ENCODE data around the gene TRPV3. TPM values are rescaled to one million over a fixed set of nuclear protein-coding genes. Genes with fewer than 3 reads are reported as not detected.

Gene TRPV3
- total and polyA plus RNA-seq, 7 experiments from 2014 or later: 0.15 to 0.64 (median 0.48) TPM; not detected in 4

DNA sequence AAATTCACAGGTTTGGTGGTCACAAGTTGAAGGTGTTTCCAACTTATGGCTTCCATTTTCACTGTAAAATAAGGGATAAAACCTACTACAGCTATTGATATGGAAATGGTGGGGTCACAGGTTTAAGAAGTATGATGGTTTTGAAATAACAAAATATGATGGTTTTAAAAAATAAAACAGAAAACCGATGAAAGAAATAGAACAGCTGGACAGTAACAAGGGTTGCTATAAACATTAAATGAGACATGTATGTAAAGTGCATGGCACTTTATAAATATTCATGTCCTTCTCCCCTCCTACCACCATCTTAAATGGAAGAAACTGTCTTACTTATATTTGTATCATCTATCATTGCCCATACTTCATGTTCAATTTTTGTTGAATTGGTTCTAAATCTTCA is 50.5 kb downstream of the TRPV3 start:
- H3K9me3 ChIP-seq (ENCODE audit: control insufficient read depth in 2 of 3, low read length in 3 of 3): peaks cover 0 to 4% (median 0%) of the 10 kb centered on the region in 3 experiments
- Mint-ChIP-seq H3K36me3 (no peaks in the 10 kb centered on the region), H3K27me3 (peaks cover 0 to 14% (median 5%) of the 10 kb centered on the region in 5 donors), H3K4me1 (no peaks in the 10 kb centered on the region), H3K4me3 (no peak overlapping the region), H3K9me3 (peaks cover 0 to 6% (median 4%) of the 10 kb centered on the region in 11 donors), H3K27ac (no peak overlapping the region)
- ChIA-PET CTCF (interaction anchor here (0.6 kb wide), 1 partner anchor 1891 kb away, joined by 3 read pairs; no protein-coding TSS in a partner anchor), POLR2A (no interaction called here)
- ATAC-seq: no peak
- no peak for DNase-seq
- H3K27ac ChIP-seq (ENCODE audit: low read depth, low read length): no peak overlapping the region
- H3K27me3 ChIP-seq (ENCODE audit: control insufficient read depth in 2 of 2, insufficient read depth in 2 of 2, low read length in 2 of 2): no peaks in the 10 kb centered on the region
- H3K4me3 ChIP-seq (ENCODE audit: low read length): no peak overlapping the region
- H3K4me1 ChIP-seq (ENCODE audit: control insufficient read depth in 2 of 2, insufficient read depth in 2 of 2, low read length in 2 of 2): no peaks in the 10 kb centered on the region
- intact Hi-C loops (cut with micrococcal nuclease): no loop called here
- no peaks in the 10 kb centered on the region for H3K36me3 ChIP-seq (ENCODE audit: control insufficient read depth in 2 of 3, insufficient read depth in 3 of 3, low read length in 3 of 3)

DNA sequence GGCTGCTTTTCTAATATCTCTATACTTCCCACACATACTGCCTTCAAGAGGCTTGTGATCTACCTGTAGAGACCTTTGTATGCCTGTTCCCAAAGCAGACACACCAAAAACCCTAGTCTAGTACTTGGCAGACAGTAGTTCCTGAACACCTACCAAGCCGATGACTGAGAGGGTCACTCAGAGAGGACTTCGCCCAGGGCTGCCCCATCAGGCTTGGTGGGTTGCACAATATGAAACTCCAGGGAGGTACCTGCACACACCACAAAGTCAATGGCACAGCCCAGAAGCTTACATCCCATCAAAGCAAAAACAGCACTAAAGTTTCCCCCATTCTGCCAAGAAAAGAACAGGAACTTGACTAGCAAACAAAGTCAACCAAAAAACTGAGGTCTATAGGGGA is 51.6 kb downstream of the TRPV3 start:
- Mint-ChIP-seq H3K9me3 (peaks cover 0 to 6% (median 4%) of the 10 kb centered on the region in 11 donors), H3K36me3 (no peaks in the 10 kb centered on the region), H3K4me1 (no peaks in the 10 kb centered on the region), H3K4me3 (no peak overlapping the region), H3K27me3 (peaks cover 0 to 14% (median 5%) of the 10 kb centered on the region in 5 donors), H3K27ac (peak overlapping the region in 1 of 9 donors; percentile 60)
- Histone ChIP-seq H3K4me3 (ENCODE audit: low read length) (no peak overlapping the region), H3K9me3 (ENCODE audit: control insufficient read depth in 2 of 3, low read length in 3 of 3) (peaks cover 0 to 4% (median 0%) of the 10 kb centered on the region in 3 experiments), H3K36me3 (ENCODE audit: control insufficient read depth in 2 of 3, insufficient read depth in 3 of 3, low read length in 3 of 3) (no peaks in the 10 kb centered on the region), H3K27ac (ENCODE audit: low read depth, low read length) (no peak overlapping the region), H3K4me1 (ENCODE audit: control insufficient read depth in 2 of 2, insufficient read depth in 2 of 2, low read length in 2 of 2) (no peaks in the 10 kb centered on the region), H3K27me3 (ENCODE audit: control insufficient read depth in 2 of 2, insufficient read depth in 2 of 2, low read length in 2 of 2) (no peaks in the 10 kb centered on the region)
- intact Hi-C loops (cut with micrococcal nuclease): no loop called here
- POLR2A ChIA-PET: no interaction called here
- ATAC-seq: no peak
- DNase-seq: no peak
- CTCF ChIA-PET: no interaction called here

DNA sequence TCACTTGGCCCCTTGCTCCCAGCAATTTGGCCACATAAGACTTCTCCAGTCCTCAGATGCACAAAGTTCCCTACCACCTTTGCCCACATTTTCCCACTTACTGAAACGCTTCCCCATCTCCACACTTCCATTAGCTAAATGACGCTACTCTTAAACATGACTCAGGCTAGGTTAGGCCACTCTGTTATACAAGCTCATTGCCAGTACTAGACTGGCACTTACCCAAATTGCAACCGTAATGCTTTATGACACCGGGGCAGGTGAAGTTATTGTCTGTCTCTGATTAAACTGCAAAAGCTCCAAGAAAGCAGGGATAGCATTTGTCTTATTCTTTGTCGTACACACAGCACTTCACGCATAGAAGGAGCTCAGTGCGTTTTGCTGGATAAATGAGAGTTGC is 52.6 kb downstream of the TRPV3 start:
- Histone ChIP-seq H3K9me3 (ENCODE audit: control insufficient read depth in 2 of 3, low read length in 3 of 3) (peaks cover 0 to 4% (median 0%) of the 10 kb centered on the region in 3 experiments), H3K4me1 (ENCODE audit: control insufficient read depth in 2 of 2, insufficient read depth in 2 of 2, low read length in 2 of 2) (no peaks in the 10 kb centered on the region), H3K36me3 (ENCODE audit: control insufficient read depth in 2 of 3, insufficient read depth in 3 of 3, low read length in 3 of 3) (no peaks in the 10 kb centered on the region), H3K27ac (ENCODE audit: low read depth, low read length) (no peak overlapping the region), H3K4me3 (ENCODE audit: low read length) (no peak overlapping the region), H3K27me3 (ENCODE audit: control insufficient read depth in 2 of 2, insufficient read depth in 2 of 2, low read length in 2 of 2) (no peaks in the 10 kb centered on the region)
- ChIA-PET CTCF (no interaction called here), POLR2A (no interaction called here)
- DNase-seq: no peak
- H3K27ac Mint-ChIP-seq: no peak overlapping the region
- H3K27me3 Mint-ChIP-seq: peaks cover 0 to 14% (median 5%) of the 10 kb centered on the region in 5 donors
- no peak overlapping the region for H3K4me3 Mint-ChIP-seq
- H3K4me1 Mint-ChIP-seq: no peaks in the 10 kb centered on the region
- no peaks in the 10 kb centered on the region for H3K36me3 Mint-ChIP-seq
- ATAC-seq: no peak
- intact Hi-C loops (cut with micrococcal nuclease): no loop called here
- peaks cover 0 to 6% (median 4%) of the 10 kb centered on the region in 11 donors for H3K9me3 Mint-ChIP-seq

DNA sequence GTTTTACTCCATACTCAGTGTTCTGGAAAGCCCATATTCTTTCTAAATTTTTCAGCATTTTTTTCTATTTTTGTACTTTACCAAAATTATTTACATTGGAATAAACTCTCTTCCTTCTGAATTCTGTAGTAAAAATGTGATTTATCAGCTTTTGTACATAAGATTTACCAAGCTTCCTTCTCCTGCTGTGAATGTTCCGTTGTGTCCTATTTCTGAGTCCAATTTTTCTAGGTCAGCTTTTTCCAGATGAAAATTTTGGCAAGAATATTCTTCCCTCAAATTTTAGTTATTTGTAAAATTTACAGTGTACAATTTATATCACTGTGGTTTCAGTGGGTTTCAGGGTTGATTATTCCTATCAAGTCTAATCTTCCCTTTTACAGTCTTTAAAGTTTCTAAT is 54.3 kb downstream of the TRPV3 start:
- H3K27ac ChIP-seq (ENCODE audit: low read depth, low read length): no peak overlapping the region
- H3K4me1 ChIP-seq (ENCODE audit: control insufficient read depth in 2 of 2, insufficient read depth in 2 of 2, low read length in 2 of 2): no peaks in the 10 kb centered on the region
- no peak for ATAC-seq
- DNase-seq: no peak
- H3K4me1 Mint-ChIP-seq: no peaks in the 10 kb centered on the region
- peaks cover 0 to 5% (median 2%) of the 10 kb centered on the region in 11 donors for H3K9me3 Mint-ChIP-seq
- H3K27ac Mint-ChIP-seq: no peak overlapping the region
- no peaks in the 10 kb centered on the region for H3K27me3 ChIP-seq (ENCODE audit: control insufficient read depth in 2 of 2, insufficient read depth in 2 of 2, low read length in 2 of 2)
- ChIA-PET CTCF (no interaction called here), POLR2A (no interaction called here)
- no peaks in the 10 kb centered on the region for H3K36me3 ChIP-seq (ENCODE audit: control insufficient read depth in 2 of 3, insufficient read depth in 3 of 3, low read length in 3 of 3)
- H3K9me3 ChIP-seq (ENCODE audit: control insufficient read depth in 2 of 3, low read length in 3 of 3): peaks cover 0 to 4% (median 0%) of the 10 kb centered on the region in 3 experiments
- H3K4me3 ChIP-seq (ENCODE audit: low read length): no peak overlapping the region
- no peaks in the 10 kb centered on the region for H3K36me3 Mint-ChIP-seq
- H3K4me3 Mint-ChIP-seq: no peak overlapping the region
- H3K27me3 Mint-ChIP-seq: peaks cover 0 to 14% (median 5%) of the 10 kb centered on the region in 5 donors
- intact Hi-C loops (cut with micrococcal nuclease): no loop called here

DNA sequence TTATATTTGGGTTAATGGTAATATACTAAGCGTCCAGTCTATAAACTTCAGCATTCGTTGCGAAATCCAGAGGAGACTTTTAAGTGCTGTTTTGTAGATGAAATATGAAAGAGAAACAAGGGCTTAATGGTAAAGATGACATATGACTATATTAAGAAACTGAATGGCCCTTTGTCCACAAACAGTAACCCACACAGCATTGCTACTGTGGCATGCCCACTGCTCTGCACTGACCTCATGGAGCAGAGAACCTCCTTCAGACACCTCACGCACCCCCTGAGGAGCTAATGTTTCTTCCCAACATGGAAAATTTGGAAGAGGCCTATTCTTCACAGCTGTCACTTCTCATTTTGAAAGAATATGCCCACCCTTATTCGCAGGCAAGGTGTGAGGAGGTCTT is 55.1 kb downstream of the TRPV3 start:
- ATAC-seq: no peak
- Mint-ChIP-seq H3K27ac (no peak overlapping the region), H3K4me3 (no peak overlapping the region), H3K9me3 (peaks cover 0 to 2% (median under 1%) of the 10 kb centered on the region in 11 donors), H3K36me3 (no peaks in the 10 kb centered on the region), H3K4me1 (no peaks in the 10 kb centered on the region), H3K27me3 (peaks cover 0 to 13% (median 3%) of the 10 kb centered on the region in 5 donors)
- Histone ChIP-seq H3K36me3 (ENCODE audit: control insufficient read depth in 2 of 3, insufficient read depth in 3 of 3, low read length in 3 of 3) (no peaks in the 10 kb centered on the region), H3K27ac (ENCODE audit: low read depth, low read length) (no peak overlapping the region), H3K9me3 (ENCODE audit: control insufficient read depth in 2 of 3, low read length in 3 of 3) (no peaks in the 10 kb centered on the region), H3K27me3 (ENCODE audit: control insufficient read depth in 2 of 2, insufficient read depth in 2 of 2, low read length in 2 of 2) (no peaks in the 10 kb centered on the region), H3K4me1 (ENCODE audit: control insufficient read depth in 2 of 2, insufficient read depth in 2 of 2, low read length in 2 of 2) (no peaks in the 10 kb centered on the region), H3K4me3 (ENCODE audit: low read length) (no peak overlapping the region)
- DNase-seq: no peak
- ChIA-PET CTCF (no interaction called here), POLR2A (no interaction called here)
- intact Hi-C loops (cut with micrococcal nuclease): no loop called here

DNA sequence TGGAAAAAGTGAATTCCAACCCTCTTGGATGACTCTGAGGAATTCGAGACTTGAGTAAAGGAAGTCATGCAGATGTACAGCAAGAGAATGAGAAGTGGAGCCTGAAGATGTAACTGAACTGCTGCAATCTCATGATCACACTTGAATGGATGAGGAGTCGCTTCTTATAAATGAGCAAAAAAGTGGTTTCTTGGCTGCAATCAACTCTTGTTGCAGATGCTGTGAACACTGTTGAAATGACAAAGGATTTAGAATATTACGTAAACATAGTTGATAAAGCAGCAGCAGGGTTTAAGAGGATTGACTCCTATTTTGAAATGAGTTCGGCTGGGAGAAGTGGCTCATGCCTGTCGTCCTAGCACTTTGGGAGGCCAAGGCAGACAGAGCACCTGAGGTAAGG is 56.3 kb downstream of the TRPV3 start:
- Mint-ChIP-seq H3K36me3 (no peaks in the 10 kb centered on the region), H3K4me3 (no peak overlapping the region), H3K4me1 (no peaks in the 10 kb centered on the region), H3K27ac (no peak overlapping the region), H3K9me3 (no peaks in the 10 kb centered on the region), H3K27me3 (peaks cover 0 to 6% (median 2%) of the 10 kb centered on the region in 5 donors)
- no peaks in the 10 kb centered on the region for H3K27me3 ChIP-seq (ENCODE audit: control insufficient read depth in 2 of 2, insufficient read depth in 2 of 2, low read length in 2 of 2)
- no peak for DNase-seq
- intact Hi-C loops (cut with micrococcal nuclease): no loop called here
- no peak overlapping the region for H3K4me3 ChIP-seq (ENCODE audit: low read length)
- no peak overlapping the region for H3K27ac ChIP-seq (ENCODE audit: low read depth, low read length)
- ChIA-PET CTCF (no interaction called here), POLR2A (no interaction called here)
- H3K4me1 ChIP-seq (ENCODE audit: control insufficient read depth in 2 of 2, insufficient read depth in 2 of 2, low read length in 2 of 2): no peaks in the 10 kb centered on the region
- no peak for ATAC-seq
- H3K36me3 ChIP-seq (ENCODE audit: control insufficient read depth in 2 of 3, insufficient read depth in 3 of 3, low read length in 3 of 3): no peaks in the 10 kb centered on the region
- H3K9me3 ChIP-seq (ENCODE audit: control insufficient read depth in 2 of 3, low read length in 3 of 3): no peaks in the 10 kb centered on the region

DNA sequence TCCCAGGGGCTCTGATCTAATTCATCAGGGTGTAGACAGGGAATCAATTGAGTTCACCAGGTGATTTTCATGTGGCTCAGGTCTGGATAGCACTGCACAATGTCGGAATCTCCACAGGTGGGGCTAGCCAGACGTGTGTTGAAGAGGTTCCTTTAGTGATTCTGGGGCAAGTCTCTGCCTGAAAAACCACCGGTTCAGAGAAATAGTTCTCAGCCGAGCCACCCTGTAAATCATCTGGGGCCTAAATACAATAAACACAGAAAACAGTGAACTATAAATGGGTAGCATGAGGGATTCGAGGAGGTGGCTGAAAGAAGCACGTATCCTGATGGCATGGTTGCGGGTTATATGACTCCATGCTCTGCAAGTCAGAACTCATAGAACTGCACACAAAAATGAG is 60.5 kb downstream of the TRPV3 start:
- CTCF ChIA-PET: no interaction called here
- no peak for DNase-seq
- Histone ChIP-seq H3K4me3 (ENCODE audit: low read length) (no peak overlapping the region), H3K9me3 (ENCODE audit: control insufficient read depth in 2 of 3, low read length in 3 of 3) (no peaks in the 10 kb centered on the region), H3K36me3 (ENCODE audit: control insufficient read depth in 2 of 3, insufficient read depth in 3 of 3, low read length in 3 of 3) (no peaks in the 10 kb centered on the region), H3K4me1 (ENCODE audit: control insufficient read depth in 2 of 2, insufficient read depth in 2 of 2, low read length in 2 of 2) (no peaks in the 10 kb centered on the region), H3K27ac (ENCODE audit: low read depth, low read length) (no peak overlapping the region), H3K27me3 (ENCODE audit: control insufficient read depth in 2 of 2, insufficient read depth in 2 of 2, low read length in 2 of 2) (no peaks in the 10 kb centered on the region)
- H3K36me3 Mint-ChIP-seq: peaks cover 0 to 3% (median 0%) of the 10 kb centered on the region in 5 donors
- no peak for ATAC-seq
- no peak overlapping the region for H3K27ac Mint-ChIP-seq
- H3K9me3 Mint-ChIP-seq: peaks cover 0 to 6% (median 0%) of the 10 kb centered on the region in 11 donors
- intact Hi-C loops (cut with micrococcal nuclease): no loop called here
- POLR2A ChIA-PET: no interaction called here
- H3K4me1 Mint-ChIP-seq: no peaks in the 10 kb centered on the region
- H3K27me3 Mint-ChIP-seq: peaks cover 2 to 27% (median 5%) of the 10 kb centered on the region in 5 donors
- H3K4me3 Mint-ChIP-seq: no peak overlapping the region
